ENCODE results near the gene ITM2C. TPM values are rescaled to one million over a fixed set of nuclear protein-coding genes. Genes with fewer than 3 reads are reported as not detected.

ITM2C gene
- total RNA-seq, 5 donors from 2014 or later (not counting 1 experiment from before 2014, with no cell fraction given): 21.9 to 41.2 (median 34.8) TPM

DNA sequence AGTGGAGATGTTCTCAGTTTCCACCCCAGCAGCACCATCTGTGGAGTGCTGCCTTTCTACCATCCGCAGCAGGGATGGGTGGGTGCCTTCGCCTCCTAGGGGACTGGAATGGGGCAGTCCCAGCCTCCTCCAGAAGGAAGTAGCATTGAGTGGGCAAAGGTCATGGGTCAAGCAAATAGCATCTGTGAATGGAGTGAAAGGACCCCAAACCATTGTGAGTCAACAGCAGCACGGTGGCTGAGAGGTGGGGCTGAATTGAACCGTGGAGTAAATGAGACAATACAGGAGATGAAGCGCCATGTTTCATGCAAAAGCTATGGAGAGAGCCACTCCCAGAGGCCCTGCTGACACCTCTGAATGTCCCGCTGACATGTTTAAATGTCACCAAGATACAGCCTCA is 50.6 kb downstream of the ITM2C start:
- H3K4me3 Mint-ChIP-seq: no peak overlapping the region
- 20% methylated on average over 1 of the region's 6 CpGs for WGBS (ENCODE audit: insufficient coverage)
- peaks cover 0 to 5% of the 10 kb centered on the region in 2 donors for H3K27me3 Mint-ChIP-seq
- ChIA-PET POLR2A (no interaction called here), CTCF (interaction anchor here in 1 of 2 donors (0.5 kb wide), 1 partner anchor 22 kb away, joined by 3 read pairs; no protein-coding TSS in a partner anchor)
- peaks cover 10 to 35% (median 28%) of the 10 kb centered on the region in 3 donors for H3K4me1 Mint-ChIP-seq
- Histone ChIP-seq H3K4me1 (ENCODE audit: control insufficient read depth in 1 of 2, extremely low read depth in 1 of 2, insufficient read depth in 2 of 2, low read length in 2 of 2) (peaks cover 0 to 7% of the 10 kb centered on the region in 2 experiments), H3K27ac (ENCODE audit: low read length) (no peak overlapping the region), H3K9me3 (no peaks in the 10 kb centered on the region), H3K27me3 (replicated peaks in 1 of 2; ENCODE audit: control insufficient read depth in 2 of 2, extremely low read depth in 1 of 2, insufficient read depth in 2 of 2, low read length in 1 of 2) (peaks cover 0 to 16% of the 10 kb centered on the region in 2 experiments), H3K36me3 (ENCODE audit: control insufficient read depth in 2 of 2, extremely low read depth in 1 of 2, insufficient read depth in 1 of 2, low read length in 1 of 2) (no peaks in the 10 kb centered on the region), H3K4me3 (ENCODE audit: control insufficient read depth in 1 of 2, extremely low read depth in 1 of 2, low read length in 1 of 2) (no peak overlapping the region)
- H3K36me3 Mint-ChIP-seq: peaks cover 8% of the 10 kb centered on the region
- DNase-seq (peak in 1 of 35 experiments; percentile 19), ATAC-seq (replicated peaks in 1 of 4) (no peak)
- H3K27ac Mint-ChIP-seq: no peak overlapping the region
- H3K9me3 Mint-ChIP-seq: no peaks in the 10 kb centered on the region

DNA sequence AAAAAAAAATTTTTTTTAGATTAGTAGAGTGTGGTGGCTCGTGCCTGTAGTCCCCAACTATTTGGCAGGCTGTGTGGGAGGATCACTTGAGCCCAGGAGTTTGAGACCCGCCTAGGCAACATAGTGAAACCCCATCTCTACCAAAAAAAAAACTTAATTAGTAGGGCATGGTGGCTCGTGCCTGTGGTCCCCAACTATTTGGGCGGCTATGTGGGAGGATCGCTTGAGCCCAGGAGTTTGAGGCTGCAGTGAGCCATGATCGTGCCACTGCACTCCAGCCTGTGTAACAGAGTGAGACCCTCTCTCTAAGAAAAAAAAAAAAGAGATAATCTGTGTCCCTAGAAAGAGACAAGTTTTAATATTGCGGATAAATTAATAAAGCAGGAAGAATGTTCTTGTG is 51.5 kb downstream of the ITM2C start:
- no peak overlapping the region for H3K27ac ChIP-seq (ENCODE audit: low read length)
- DNase-seq (no peak), ATAC-seq (replicated peaks in 1 of 4) (no peak)
- Mint-ChIP-seq H3K9me3 (no peaks in the 10 kb centered on the region), H3K27ac (no peak overlapping the region), H3K27me3 (peaks cover 0 to 5% of the 10 kb centered on the region in 2 donors), H3K4me1 (peaks cover 19 to 40% (median 35%) of the 10 kb centered on the region in 3 donors), H3K36me3 (no peaks in the 10 kb centered on the region), H3K4me3 (no peak overlapping the region)
- 77% methylated on average over 3 of the region's 7 CpGs for WGBS (ENCODE audit: insufficient coverage)
- H3K9me3 ChIP-seq: no peaks in the 10 kb centered on the region
- CTCF ChIA-PET: interaction anchor here in 1 of 2 donors (1.0 kb wide), 1 partner anchor 9 kb away, joined by 3 read pairs; no protein-coding TSS in a partner anchor
- H3K4me1 ChIP-seq (ENCODE audit: control insufficient read depth in 1 of 2, extremely low read depth in 1 of 2, insufficient read depth in 2 of 2, low read length in 2 of 2): peaks cover 0 to 7% of the 10 kb centered on the region in 2 experiments
- no peaks in the 10 kb centered on the region for H3K36me3 ChIP-seq (ENCODE audit: control insufficient read depth in 2 of 2, extremely low read depth in 1 of 2, insufficient read depth in 1 of 2, low read length in 1 of 2)
- peaks cover 0 to 16% of the 10 kb centered on the region in 2 experiments for H3K27me3 ChIP-seq (replicated peaks in 1 of 2; ENCODE audit: control insufficient read depth in 2 of 2, extremely low read depth in 1 of 2, insufficient read depth in 2 of 2, low read length in 1 of 2)
- POLR2A ChIA-PET: no interaction called here
- no peak overlapping the region for H3K4me3 ChIP-seq (ENCODE audit: control insufficient read depth in 1 of 2, extremely low read depth in 1 of 2, low read length in 1 of 2)

DNA sequence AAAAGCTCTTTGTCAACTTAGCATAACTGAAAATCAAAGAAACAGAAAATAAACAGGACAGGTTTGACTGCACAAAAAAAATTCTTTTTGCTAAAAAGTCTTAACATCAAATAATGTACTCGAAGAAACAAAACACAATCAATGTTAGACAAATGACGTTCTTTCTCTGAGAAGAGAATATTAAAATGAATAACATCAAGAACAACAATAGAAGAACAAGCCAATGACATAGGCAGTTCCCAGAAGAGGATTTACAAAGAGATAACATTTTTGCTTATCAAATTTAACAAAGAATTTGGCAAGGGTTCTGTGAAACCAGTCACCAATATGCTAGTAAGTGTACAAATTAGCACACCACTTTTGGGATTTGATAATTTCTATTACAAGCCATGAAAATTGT is 54.5 kb downstream of the ITM2C start:
- Mint-ChIP-seq H3K27me3 (peaks cover 0 to 5% of the 10 kb centered on the region in 2 donors), H3K4me3 (no peak overlapping the region), H3K4me1 (peaks cover 23 to 57% (median 55%) of the 10 kb centered on the region in 3 donors), H3K36me3 (peaks cover 4% of the 10 kb centered on the region), H3K9me3 (no peaks in the 10 kb centered on the region), H3K27ac (peak overlapping the region in 1 of 2 donors; percentile 34)
- H3K4me3 ChIP-seq (ENCODE audit: control insufficient read depth in 1 of 2, extremely low read depth in 1 of 2, low read length in 1 of 2): no peak overlapping the region
- WGBS (ENCODE audit: insufficient coverage): no CpG with 5 or more reads among the region's 2 CpGs
- no peak overlapping the region for H3K27ac ChIP-seq (ENCODE audit: low read length)
- DNase-seq (no peak), ATAC-seq (replicated peaks in 1 of 4) (peak in 1 of 4 experiments; percentile 52)
- H3K9me3 ChIP-seq: no peaks in the 10 kb centered on the region
- peaks cover 0 to 24% of the 10 kb centered on the region in 2 experiments for H3K27me3 ChIP-seq (replicated peaks in 1 of 2; ENCODE audit: control insufficient read depth in 2 of 2, extremely low read depth in 1 of 2, insufficient read depth in 2 of 2, low read length in 1 of 2)
- POLR2A ChIA-PET: no interaction called here
- peaks cover 0 to 25% of the 10 kb centered on the region in 2 experiments for H3K4me1 ChIP-seq (ENCODE audit: control insufficient read depth in 1 of 2, extremely low read depth in 1 of 2, insufficient read depth in 2 of 2, low read length in 2 of 2)
- H3K36me3 ChIP-seq (ENCODE audit: control insufficient read depth in 2 of 2, extremely low read depth in 1 of 2, insufficient read depth in 1 of 2, low read length in 1 of 2): no peaks in the 10 kb centered on the region
- CTCF ChIA-PET: no interaction called here

DNA sequence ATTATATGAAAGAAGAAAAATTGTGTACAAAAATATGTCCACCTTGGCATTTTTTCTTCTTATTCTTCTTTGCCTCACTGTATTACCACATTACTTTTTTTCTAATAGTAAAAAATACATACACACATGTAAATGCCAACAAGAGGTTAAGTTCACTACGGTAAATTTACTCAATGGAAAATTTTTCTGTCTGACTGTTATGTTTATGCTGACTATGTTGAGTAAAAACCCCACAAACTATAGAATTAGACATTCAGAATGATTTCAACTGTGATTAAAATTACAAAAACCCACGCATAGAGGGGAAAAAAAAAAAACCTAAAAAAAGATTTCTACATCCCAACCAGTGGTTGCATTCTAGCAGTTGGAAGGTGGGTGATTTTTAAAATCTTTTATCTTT is 54.9 kb downstream of the ITM2C start:
- Mint-ChIP-seq H3K4me3 (peak overlapping the region in 1 of 3 donors; percentile 30), H3K9me3 (no peaks in the 10 kb centered on the region), H3K27ac (peak overlapping the region in 1 of 2 donors; percentile 16), H3K36me3 (peaks cover 4% of the 10 kb centered on the region), H3K4me1 (peaks cover 27 to 62% (median 58%) of the 10 kb centered on the region in 3 donors), H3K27me3 (peaks cover 0 to 5% of the 10 kb centered on the region in 2 donors)
- POLR2A ChIA-PET: no interaction called here
- no peak overlapping the region for H3K4me3 ChIP-seq (ENCODE audit: control insufficient read depth in 1 of 2, extremely low read depth in 1 of 2, low read length in 1 of 2)
- CTCF ChIA-PET: interaction anchor here (0.7 kb wide), 2 partner anchors 17 to 67 kb away, joined by 3 read pairs; no protein-coding TSS in a partner anchor
- no peak for DNase-seq
- H3K27me3 ChIP-seq (replicated peaks in 1 of 2; ENCODE audit: control insufficient read depth in 2 of 2, extremely low read depth in 1 of 2, insufficient read depth in 2 of 2, low read length in 1 of 2): peaks cover 0 to 29% of the 10 kb centered on the region in 2 experiments
- WGBS (ENCODE audit: insufficient coverage): no CpG with 5 or more reads among the region's 2 CpGs
- H3K27ac ChIP-seq (ENCODE audit: low read length): no peak overlapping the region
- H3K4me1 ChIP-seq (ENCODE audit: control insufficient read depth in 1 of 2, extremely low read depth in 1 of 2, insufficient read depth in 2 of 2, low read length in 2 of 2): peaks cover 0 to 29% of the 10 kb centered on the region in 2 experiments
- ATAC-seq (replicated peaks in 1 of 4): no peak
- no peaks in the 10 kb centered on the region for H3K9me3 ChIP-seq
- H3K36me3 ChIP-seq (ENCODE audit: control insufficient read depth in 2 of 2, extremely low read depth in 1 of 2, insufficient read depth in 1 of 2, low read length in 1 of 2): no peaks in the 10 kb centered on the region

DNA sequence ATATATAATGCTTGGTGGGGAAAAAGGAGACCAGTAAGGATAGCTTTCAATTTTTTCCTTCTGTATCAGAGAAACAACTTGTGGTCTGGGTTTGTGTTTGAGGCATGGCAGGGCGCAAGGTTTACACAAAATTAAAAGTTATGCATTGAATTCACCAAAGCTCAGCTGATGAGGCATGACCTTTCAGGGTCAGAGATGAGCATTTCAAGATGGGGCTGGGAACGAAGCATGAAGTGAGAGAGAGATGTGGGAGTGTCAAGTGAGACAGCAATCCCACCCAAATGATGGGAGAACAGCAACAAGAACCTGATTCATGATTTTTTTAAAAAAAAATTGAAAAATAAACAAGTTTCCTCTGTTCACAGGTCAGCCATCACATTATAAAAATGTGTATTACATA is 55.4 kb downstream of the ITM2C start:
- ATAC-seq (replicated peaks in 1 of 4): no peak
- ChIA-PET CTCF (interaction anchor here (0.7 kb wide), 2 partner anchors 18 to 66 kb away, joined by 3 read pairs; no protein-coding TSS in a partner anchor), POLR2A (no interaction called here)
- H3K27ac Mint-ChIP-seq: peak overlapping the region; percentile 3 to 13
- Histone ChIP-seq H3K27me3 (replicated peaks in 1 of 2; ENCODE audit: control insufficient read depth in 2 of 2, extremely low read depth in 1 of 2, insufficient read depth in 2 of 2, low read length in 1 of 2) (peaks cover 0 to 27% of the 10 kb centered on the region in 2 experiments), H3K9me3 (no peaks in the 10 kb centered on the region), H3K27ac (ENCODE audit: low read length) (no peak overlapping the region), H3K36me3 (ENCODE audit: control insufficient read depth in 2 of 2, extremely low read depth in 1 of 2, insufficient read depth in 1 of 2, low read length in 1 of 2) (no peaks in the 10 kb centered on the region), H3K4me3 (ENCODE audit: control insufficient read depth in 1 of 2, extremely low read depth in 1 of 2, low read length in 1 of 2) (no peak overlapping the region), H3K4me1 (ENCODE audit: control insufficient read depth in 1 of 2, extremely low read depth in 1 of 2, insufficient read depth in 2 of 2, low read length in 2 of 2) (peaks cover 0 to 29% of the 10 kb centered on the region in 2 experiments)
- WGBS (ENCODE audit: insufficient coverage): no CpG with 5 or more reads among the region's 2 CpGs
- peaks cover 0 to 5% of the 10 kb centered on the region in 2 donors for H3K27me3 Mint-ChIP-seq
- peaks cover 32 to 67% (median 62%) of the 10 kb centered on the region in 3 donors for H3K4me1 Mint-ChIP-seq
- peaks cover 4% of the 10 kb centered on the region for H3K36me3 Mint-ChIP-seq
- no peaks in the 10 kb centered on the region for H3K9me3 Mint-ChIP-seq
- H3K4me3 Mint-ChIP-seq: peak overlapping the region; percentile 30 to 62 (median 54)
- DNase-seq: no peak

DNA sequence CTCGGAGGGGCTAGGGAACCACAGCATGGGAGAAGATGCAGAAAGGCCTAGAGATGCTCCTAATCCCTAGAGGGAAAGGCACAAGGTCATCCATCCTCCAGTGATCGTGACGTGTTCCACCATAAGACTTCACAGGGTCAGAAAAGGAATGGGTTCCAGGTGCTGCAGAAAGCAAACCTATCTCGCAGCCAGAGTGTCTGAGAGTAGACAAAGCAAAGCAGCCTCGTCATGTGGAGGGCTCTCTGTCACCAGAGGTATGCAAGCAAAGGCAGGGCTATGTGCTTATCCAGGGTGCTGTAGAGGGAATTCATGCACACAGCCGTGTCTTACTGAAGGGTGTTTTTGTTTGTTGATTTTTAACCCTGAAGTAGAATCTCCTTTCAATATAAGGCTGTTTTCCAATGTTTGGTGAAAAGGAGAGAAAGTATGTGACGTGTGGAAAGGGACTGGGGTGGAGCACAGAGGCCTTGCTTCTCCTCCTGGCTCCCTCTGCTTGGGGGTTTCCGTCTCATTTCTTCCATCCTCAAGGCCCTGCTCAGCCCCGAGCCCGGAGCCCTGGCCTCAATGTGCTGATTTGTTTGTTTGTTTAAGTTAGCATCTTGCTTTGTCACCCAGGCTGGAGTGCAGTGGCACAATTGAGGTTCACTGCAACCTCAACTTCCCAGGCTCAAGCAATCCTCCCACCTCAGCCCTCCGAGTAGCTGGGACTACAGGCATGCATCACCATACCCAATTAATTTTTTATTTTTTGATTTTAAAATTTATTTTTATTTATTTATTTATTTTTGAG is 57.3 kb downstream of the ITM2C start:
- Histone ChIP-seq H3K27ac (ENCODE audit: low read length) (no peak overlapping the region), H3K27me3 (replicated peaks in 1 of 2; ENCODE audit: control insufficient read depth in 2 of 2, extremely low read depth in 1 of 2, insufficient read depth in 2 of 2, low read length in 1 of 2) (peaks cover 0 to 21% of the 10 kb centered on the region in 2 experiments), H3K36me3 (ENCODE audit: control insufficient read depth in 2 of 2, extremely low read depth in 1 of 2, insufficient read depth in 1 of 2, low read length in 1 of 2) (no peaks in the 10 kb centered on the region), H3K9me3 (no peaks in the 10 kb centered on the region), H3K4me3 (ENCODE audit: control insufficient read depth in 1 of 2, extremely low read depth in 1 of 2, low read length in 1 of 2) (no peak overlapping the region), H3K4me1 (ENCODE audit: control insufficient read depth in 1 of 2, extremely low read depth in 1 of 2, insufficient read depth in 2 of 2, low read length in 2 of 2) (peaks cover 0 to 38% of the 10 kb centered on the region in 2 experiments)
- peaks cover 0 to 5% of the 10 kb centered on the region in 2 donors for H3K27me3 Mint-ChIP-seq
- H3K4me1 Mint-ChIP-seq: peaks cover 35 to 70% (median 63%) of the 10 kb centered on the region in 3 donors
- POLR2A ChIA-PET: no interaction called here
- H3K9me3 Mint-ChIP-seq: no peaks in the 10 kb centered on the region
- H3K36me3 Mint-ChIP-seq: peaks cover 4% of the 10 kb centered on the region
- H3K4me3 Mint-ChIP-seq: peak overlapping the region in 1 of 3 donors; percentile 62
- ATAC-seq (replicated peaks in 1 of 4) (no peak), DNase-seq (no peak)
- WGBS (ENCODE audit: insufficient coverage): 78% methylated on average over 3 of the region's 11 CpGs
- peak overlapping the region; percentile 27 to 39 for H3K27ac Mint-ChIP-seq
- CTCF ChIA-PET: no interaction called here
